ENCODE measurements around the gene BAK1. TPM values are rescaled to one million over a fixed set of nuclear protein-coding genes. Genes with fewer than 3 reads are reported as not detected.
A peak's percentile ranks its signal among the peaks of the same experiment; 100 is the strongest.

The BAK1 gene
- polyA plus RNA-seq (61.1 to 93.0 TPM (median 71.1 TPM) in 3 replicates), polyA minus RNA-seq (77.2 to 120 TPM (median 120 TPM) in 3 replicates)
- polyA plus RNA-seq (2011; ENCODE audit: low read depth): 5.8 TPM
- 62.2 and 89.3 TPM in 2 replicates for polyA plus RNA-seq (2011; cell fraction: cytosol; rRNA removed)
- 43.7 and 54.2 TPM in 2 replicates for polyA plus RNA-seq (2011; cell fraction: nucleus; rRNA removed)
- 37.3 and 78.3 TPM in 2 replicates for polyA plus RNA-seq (2012; ENCODE audit: low replicate concordance)
- 138 TPM for polyA minus RNA-seq (2011; cell fraction: cytosol; rRNA and poly(A)+ RNA removed)
- polyA minus RNA-seq (2011; cell fraction: nucleus; rRNA and poly(A)+ RNA removed): 39.0 and 43.5 TPM in 2 replicates

DNA sequence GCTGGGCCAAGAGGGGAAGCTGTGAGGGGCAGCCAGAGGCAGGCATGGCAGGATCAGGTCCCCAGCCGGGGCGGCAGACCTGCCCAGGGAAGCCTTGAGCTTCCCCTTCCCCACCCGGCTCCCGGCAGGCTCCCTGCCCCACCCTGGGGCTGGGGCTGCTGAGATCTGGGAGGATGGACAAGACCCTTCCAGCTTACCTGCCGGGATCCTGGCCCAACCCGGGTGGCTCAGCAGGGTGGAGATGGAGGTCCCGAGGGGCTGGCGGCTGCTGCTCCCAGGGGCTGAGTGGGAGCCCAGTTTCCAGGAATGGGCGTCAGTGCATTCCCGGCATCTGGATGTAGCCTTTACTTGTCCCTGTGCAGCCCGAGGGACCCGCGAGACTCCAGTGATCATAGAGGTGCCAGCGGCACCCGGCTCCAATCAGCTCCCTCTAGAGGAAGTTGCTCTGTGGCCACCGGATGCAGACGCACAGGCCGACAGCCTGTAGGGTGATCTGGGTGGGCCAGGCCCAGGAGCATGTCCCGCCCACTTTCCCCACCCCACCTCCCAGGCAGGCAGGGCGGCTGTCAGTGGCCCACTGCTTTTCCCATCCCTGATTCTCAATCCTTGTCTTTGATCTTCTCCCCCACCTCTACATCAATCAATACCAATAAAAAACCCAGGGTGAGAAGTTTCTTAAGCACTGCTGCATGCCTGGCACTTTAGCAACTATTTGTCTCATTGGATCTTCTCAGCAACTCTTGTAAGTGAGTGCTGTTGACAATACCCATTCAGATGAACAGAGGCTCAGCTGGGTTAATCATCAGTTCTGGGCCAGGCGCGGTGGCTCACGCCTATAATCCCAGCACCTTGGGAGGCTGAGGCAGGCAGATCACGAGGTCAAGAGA is at the start of gene BAK1:
BAK1 (minus strand) TSS at position 449 of the 887 bp plus-strand sequence. CDS start 2,672 bp downstream, outside the sequence.
- dilution Hi-C loops (cut with MboI; ENCODE audit: extremely low pct_ligation_motif_present, low sequenced_read_pairs): no loop called here
- Histone ChIP-seq H3K9me1 (ENCODE audit: control insufficient read depth, extremely low read depth, insufficient read depth, low read length) (no peaks in the 10 kb centered on the region), H4K20me1 (ENCODE audit: control insufficient read depth, extremely low read depth, insufficient read depth, low read length) (no peaks in the 10 kb centered on the region), H3K4me1 (ENCODE audit: control insufficient read depth, extremely low read depth, insufficient read depth, low read length) (peaks cover 27% of the 10 kb centered on the region), H3K79me2 (ENCODE audit: control insufficient read depth, insufficient read depth, low read length) (peaks cover 42% of the 10 kb centered on the region), H3K27ac (ENCODE audit: control insufficient read depth, insufficient read depth, low read length) (peak within 1 kb of the TSS; percentile 78), H3K9ac (ENCODE audit: control insufficient read depth, extremely low read depth, insufficient read depth, low read length) (peak within 1 kb of the TSS; percentile 77), H3K27me3 (ENCODE audit: control insufficient read depth, extremely low read depth, insufficient read depth, low read length) (no peaks in the 10 kb centered on the region), H3K4me2 (ENCODE audit: control insufficient read depth, extremely low read depth, insufficient read depth, low read depth, low read length) (peak within 1 kb of the TSS; percentile 92), H3K36me3 (ENCODE audit: control insufficient read depth in 2 of 2, extremely low read depth in 1 of 2, insufficient read depth in 2 of 2, low read length in 2 of 2) (peaks cover 16 to 25% of the 10 kb centered on the region in 2 experiments), H2AFZ (ENCODE audit: control insufficient read depth, low read length) (peak within 1 kb of the TSS; percentile 58), H3K9me3 (ENCODE audit: control insufficient read depth, low read depth, low read length) (no peaks in the 10 kb centered on the region), H3K4me3 (ENCODE audit: control insufficient read depth in 2 of 3, extremely low read depth in 1 of 3, insufficient read depth in 2 of 3, low read depth in 1 of 3, low read length in 3 of 3) (peak within 1 kb of the TSS; percentile 81 to 92 (median 90))
- no peak for DNase-seq (ENCODE audit: low read depth, low spot score)
- TF ChIP-seq EZH2 (IDR thresholded peaks at IDR 0.05; ENCODE audit: low read length): no peak
- TF ChIP-seq, protein P1, sequence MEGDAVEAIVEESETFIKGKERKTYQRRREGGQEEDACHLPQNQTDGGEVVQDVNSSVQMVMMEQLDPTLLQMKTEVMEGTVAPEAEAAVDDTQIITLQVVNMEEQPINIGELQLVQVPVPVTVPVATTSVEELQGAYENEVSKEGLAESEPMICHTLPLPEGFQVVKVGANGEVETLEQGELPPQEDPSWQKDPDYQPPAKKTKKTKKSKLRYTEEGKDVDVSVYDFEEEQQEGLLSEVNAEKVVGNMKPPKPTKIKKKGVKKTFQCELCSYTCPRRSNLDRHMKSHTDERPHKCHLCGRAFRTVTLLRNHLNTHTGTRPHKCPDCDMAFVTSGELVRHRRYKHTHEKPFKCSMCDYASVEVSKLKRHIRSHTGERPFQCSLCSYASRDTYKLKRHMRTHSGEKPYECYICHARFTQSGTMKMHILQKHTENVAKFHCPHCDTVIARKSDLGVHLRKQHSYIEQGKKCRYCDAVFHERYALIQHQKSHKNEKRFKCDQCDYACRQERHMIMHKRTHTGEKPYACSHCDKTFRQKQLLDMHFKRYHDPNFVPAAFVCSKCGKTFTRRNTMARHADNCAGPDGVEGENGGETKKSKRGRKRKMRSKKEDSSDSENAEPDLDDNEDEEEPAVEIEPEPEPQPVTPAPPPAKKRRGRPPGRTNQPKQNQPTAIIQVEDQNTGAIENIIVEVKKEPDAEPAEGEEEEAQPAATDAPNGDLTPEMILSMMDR (optimal IDR thresholded peaks at IDR 0.05 in 1 of 3, IDR thresholded peaks at IDR 0.05 in 1 of 3, conservative IDR thresholded peaks at IDR 0.05 in 1 of 3; ENCODE audit: extremely low read depth in 1 of 3, insufficient read depth in 2 of 3, low read length in 3 of 3): peak in 2 of 3 experiments; percentile 38 to 65
- FAIRE-seq: peak; percentile 56

DNA sequence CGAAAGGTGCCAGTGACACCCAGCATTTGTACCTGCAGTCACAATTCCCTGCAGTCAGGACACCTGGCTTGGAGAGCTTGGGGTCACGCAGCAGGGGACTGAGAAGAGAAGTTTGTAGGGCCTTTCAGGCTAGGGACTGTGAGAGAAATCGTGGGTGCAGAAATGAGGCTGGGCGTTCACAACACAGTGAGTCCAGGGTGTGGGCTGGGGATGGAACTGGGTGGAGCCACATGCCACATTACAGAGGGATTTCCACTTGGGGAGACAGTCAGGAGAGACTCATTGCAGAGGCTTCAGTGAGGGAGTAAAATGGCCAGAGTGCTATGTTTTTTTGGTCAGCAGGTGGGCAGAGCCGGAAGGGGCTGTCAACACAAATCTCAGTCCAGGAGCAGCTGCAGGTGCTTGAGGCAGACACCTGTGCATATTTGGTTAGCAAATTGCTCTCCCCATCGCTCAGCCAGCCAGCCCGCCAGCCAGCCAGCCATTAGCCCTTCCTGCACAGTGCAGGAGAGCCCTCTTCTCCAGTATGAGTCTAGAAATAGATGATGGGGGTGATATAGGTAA is 48.4 kb upstream of the BAK1 start:
- Histone ChIP-seq H3K4me3 (ENCODE audit: control insufficient read depth in 2 of 3, extremely low read depth in 1 of 3, insufficient read depth in 2 of 3, low read depth in 1 of 3, low read length in 3 of 3) (no peak overlapping the region), H4K20me1 (ENCODE audit: control insufficient read depth, extremely low read depth, insufficient read depth, low read length) (peaks cover 12% of the 10 kb centered on the region), H3K9me1 (ENCODE audit: control insufficient read depth, extremely low read depth, insufficient read depth, low read length) (no peaks in the 10 kb centered on the region), H3K27ac (ENCODE audit: control insufficient read depth, insufficient read depth, low read length) (no peak overlapping the region), H3K9me3 (ENCODE audit: control insufficient read depth, low read depth, low read length) (no peaks in the 10 kb centered on the region), H3K9ac (ENCODE audit: control insufficient read depth, extremely low read depth, insufficient read depth, low read length) (no peak overlapping the region), H3K4me2 (ENCODE audit: control insufficient read depth, extremely low read depth, insufficient read depth, low read depth, low read length) (no peak overlapping the region), H3K36me3 (ENCODE audit: control insufficient read depth in 2 of 2, extremely low read depth in 1 of 2, insufficient read depth in 2 of 2, low read length in 2 of 2) (peaks cover 25 to 32% of the 10 kb centered on the region in 2 experiments), H3K4me1 (ENCODE audit: control insufficient read depth, extremely low read depth, insufficient read depth, low read length) (peaks cover 57% of the 10 kb centered on the region), H3K27me3 (ENCODE audit: control insufficient read depth, extremely low read depth, insufficient read depth, low read length) (no peaks in the 10 kb centered on the region), H2AFZ (ENCODE audit: control insufficient read depth, low read length) (no peak overlapping the region), H3K79me2 (ENCODE audit: control insufficient read depth, insufficient read depth, low read length) (peaks cover 88% of the 10 kb centered on the region)
- no peak for FAIRE-seq
- DNase-seq (ENCODE audit: low read depth, low spot score): no peak
- dilution Hi-C loops (cut with MboI; ENCODE audit: extremely low pct_ligation_motif_present, low sequenced_read_pairs): no loop called here
- no peak for TF ChIP-seq EZH2 (IDR thresholded peaks at IDR 0.05; ENCODE audit: low read length)
- TF ChIP-seq, protein P1 (optimal IDR thresholded peaks at IDR 0.05 in 1 of 3, IDR thresholded peaks at IDR 0.05 in 1 of 3, conservative IDR thresholded peaks at IDR 0.05 in 1 of 3; ENCODE audit: extremely low read depth in 1 of 3, insufficient read depth in 2 of 3, low read length in 3 of 3): no peak

All from keratinocyte (primary cell).